Measurements from ENCODE around the gene ZNF837. TPM values are rescaled to one million over a fixed set of nuclear protein-coding genes. Genes with fewer than 3 reads are reported as not detected.

ZNF837 gene
- total and polyA plus RNA-seq, 2 of the 13 experiments (the other 11 are each of a cell fraction or from before 2014, with no cell fraction given), result 0.29 to 1.3 TPM

DNA sequence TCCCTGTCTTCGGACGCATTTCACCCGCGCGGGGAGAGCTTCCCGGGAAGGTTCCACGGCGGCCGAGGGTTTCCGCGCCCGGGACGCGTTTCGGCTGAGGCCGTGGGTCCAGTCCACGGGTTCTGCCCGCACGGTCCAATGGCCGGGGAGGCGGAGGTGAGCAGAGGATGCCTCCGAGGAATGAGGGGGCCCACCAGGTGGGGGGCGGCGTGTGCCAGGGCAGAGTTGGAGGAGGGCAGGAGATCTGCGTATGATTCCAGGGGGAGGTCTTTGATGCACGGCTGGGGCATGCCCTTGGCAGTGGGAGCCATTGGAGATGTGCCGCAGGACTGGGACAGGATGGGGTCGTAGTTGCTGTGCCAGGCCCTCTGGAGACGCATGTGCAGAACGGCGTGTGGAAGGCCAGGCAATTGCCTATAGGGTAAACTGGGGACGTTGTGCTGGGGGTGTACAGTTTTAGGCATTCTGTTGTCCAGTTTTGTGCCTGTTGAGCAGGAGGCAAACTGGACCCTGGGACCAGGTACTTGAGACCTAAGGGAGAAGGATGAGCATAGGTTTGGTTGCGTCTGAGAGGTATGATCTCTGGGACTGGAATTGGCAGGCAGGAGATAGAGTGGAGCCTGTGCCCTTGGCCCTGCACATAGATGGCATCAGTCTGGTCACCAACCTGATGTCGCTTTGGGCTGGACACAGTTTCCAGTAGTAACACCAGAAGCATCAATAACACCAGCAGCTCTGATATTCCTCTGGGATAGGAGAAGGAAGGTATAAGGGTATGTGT lies 28.4 kb upstream of the ZNF837 start:
- intact Hi-C loops (cut with micrococcal nuclease; ENCODE audit: unreplicated experiment), result loop anchor here (5.0 kb wide), 3 partner anchors 43 to 82 kb away; partner anchors contain the start of genes ZNF324, ZNF324B and ZSCAN22
- TF ChIP-seq, protein P1, sequence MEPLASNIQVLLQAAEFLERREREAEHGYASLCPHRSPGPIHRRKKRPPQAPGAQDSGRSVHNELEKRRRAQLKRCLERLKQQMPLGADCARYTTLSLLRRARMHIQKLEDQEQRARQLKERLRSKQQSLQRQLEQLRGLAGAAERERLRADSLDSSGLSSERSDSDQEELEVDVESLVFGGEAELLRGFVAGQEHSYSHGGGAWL (CRISPR knock-in tag; IDR thresholded peaks at IDR 0.05), result peak; percentile 16; the same call in 1 of the 2 replicates
- TF ChIP-seq SYNCRIP (IDR thresholded peaks at IDR 0.05; ENCODE audit: insufficient read depth, low read depth, low read length), result no peak
- peak; percentile 58; the same call in 1 of the 2 replicates for TF ChIP-seq HIVEP1 (CRISPR knock-in tag; IDR thresholded peaks at IDR 0.05)
- peak; percentile 55; the same call in 1 of the 2 replicates for TF ChIP-seq ZNF607 (CRISPR knock-in tag; IDR thresholded peaks at IDR 0.05; ENCODE audit: borderline replicate concordance)
- TF ChIP-seq TP53 (CRISPR knock-in tag; conservative IDR thresholded peaks at IDR 0.05), result no peak
- 0 out of 2 replicates have a peak, but pooled peaks have one; percentile 50 for TF ChIP-seq HNRNPL (IDR thresholded peaks at IDR 0.05; ENCODE audit: low read depth, low read length)
- TF ChIP-seq GLI4 (CRISPR knock-in tag; IDR thresholded peaks at IDR 0.05; ENCODE audit: borderline replicate concordance), result no peak
- TF ChIP-seq, protein P2, sequence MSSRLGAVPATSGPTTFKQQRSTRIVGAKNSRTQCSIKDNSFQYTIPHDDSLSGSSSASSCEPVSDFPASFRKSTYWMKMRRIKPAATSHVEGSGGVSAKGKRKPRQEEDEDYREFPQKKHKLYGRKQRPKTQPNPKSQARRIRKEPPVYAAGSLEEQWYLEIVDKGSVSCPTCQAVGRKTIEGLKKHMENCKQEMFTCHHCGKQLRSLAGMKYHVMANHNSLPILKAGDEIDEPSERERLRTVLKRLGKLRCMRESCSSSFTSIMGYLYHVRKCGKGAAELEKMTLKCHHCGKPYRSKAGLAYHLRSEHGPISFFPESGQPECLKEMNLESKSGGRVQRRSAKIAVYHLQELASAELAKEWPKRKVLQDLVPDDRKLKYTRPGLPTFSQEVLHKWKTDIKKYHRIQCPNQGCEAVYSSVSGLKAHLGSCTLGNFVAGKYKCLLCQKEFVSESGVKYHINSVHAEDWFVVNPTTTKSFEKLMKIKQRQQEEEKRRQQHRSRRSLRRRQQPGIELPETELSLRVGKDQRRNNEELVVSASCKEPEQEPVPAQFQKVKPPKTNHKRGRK (CRISPR knock-in tag; IDR thresholded peaks at IDR 0.05), result 0 out of 2 replicates have a peak, but pooled peaks have one; percentile 3
- TF ChIP-seq ZNF253 (CRISPR knock-in tag; IDR thresholded peaks at IDR 0.05; ENCODE audit: borderline replicate concordance), result 0 out of 2 replicates have a peak, but pooled peaks have one; percentile 4
- TF ChIP-seq, protein P3, sequence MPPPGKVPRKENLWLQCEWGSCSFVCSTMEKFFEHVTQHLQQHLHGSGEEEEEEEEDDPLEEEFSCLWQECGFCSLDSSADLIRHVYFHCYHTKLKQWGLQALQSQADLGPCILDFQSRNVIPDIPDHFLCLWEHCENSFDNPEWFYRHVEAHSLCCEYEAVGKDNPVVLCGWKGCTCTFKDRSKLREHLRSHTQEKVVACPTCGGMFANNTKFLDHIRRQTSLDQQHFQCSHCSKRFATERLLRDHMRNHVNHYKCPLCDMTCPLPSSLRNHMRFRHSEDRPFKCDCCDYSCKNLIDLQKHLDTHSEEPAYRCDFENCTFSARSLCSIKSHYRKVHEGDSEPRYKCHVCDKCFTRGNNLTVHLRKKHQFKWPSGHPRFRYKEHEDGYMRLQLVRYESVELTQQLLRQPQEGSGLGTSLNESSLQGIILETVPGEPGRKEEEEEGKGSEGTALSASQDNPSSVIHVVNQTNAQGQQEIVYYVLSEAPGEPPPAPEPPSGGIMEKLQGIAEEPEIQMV (CRISPR knock-in tag; IDR thresholded peaks at IDR 0.05; ENCODE audit: low read depth), result no peak
- peak; percentile 24; the same call in 1 of the 2 replicates for TF ChIP-seq CBX5 (CRISPR knock-in tag; IDR thresholded peaks at IDR 0.05; ENCODE audit: borderline replicate concordance)
- TF ChIP-seq, protein P4, sequence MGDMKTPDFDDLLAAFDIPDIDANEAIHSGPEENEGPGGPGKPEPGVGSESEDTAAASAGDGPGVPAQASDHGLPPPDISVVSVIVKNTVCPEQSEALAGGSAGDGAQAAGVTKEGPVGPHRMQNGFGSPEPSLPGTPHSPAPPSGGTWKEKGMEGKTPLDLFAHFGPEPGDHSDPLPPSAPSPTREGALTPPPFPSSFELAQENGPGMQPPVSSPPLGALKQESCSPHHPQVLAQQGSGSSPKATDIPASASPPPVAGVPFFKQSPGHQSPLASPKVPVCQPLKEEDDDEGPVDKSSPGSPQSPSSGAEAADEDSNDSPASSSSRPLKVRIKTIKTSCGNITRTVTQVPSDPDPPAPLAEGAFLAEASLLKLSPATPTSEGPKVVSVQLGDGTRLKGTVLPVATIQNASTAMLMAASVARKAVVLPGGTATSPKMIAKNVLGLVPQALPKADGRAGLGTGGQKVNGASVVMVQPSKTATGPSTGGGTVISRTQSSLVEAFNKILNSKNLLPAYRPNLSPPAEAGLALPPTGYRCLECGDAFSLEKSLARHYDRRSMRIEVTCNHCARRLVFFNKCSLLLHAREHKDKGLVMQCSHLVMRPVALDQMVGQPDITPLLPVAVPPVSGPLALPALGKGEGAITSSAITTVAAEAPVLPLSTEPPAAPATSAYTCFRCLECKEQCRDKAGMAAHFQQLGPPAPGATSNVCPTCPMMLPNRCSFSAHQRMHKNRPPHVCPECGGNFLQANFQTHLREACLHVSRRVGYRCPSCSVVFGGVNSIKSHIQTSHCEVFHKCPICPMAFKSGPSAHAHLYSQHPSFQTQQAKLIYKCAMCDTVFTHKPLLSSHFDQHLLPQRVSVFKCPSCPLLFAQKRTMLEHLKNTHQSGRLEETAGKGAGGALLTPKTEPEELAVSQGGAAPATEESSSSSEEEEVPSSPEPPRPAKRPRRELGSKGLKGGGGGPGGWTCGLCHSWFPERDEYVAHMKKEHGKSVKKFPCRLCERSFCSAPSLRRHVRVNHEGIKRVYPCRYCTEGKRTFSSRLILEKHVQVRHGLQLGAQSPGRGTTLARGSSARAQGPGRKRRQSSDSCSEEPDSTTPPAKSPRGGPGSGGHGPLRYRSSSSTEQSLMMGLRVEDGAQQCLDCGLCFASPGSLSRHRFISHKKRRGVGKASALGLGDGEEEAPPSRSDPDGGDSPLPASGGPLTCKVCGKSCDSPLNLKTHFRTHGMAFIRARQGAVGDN (CRISPR knock-in tag; IDR thresholded peaks at IDR 0.05), result peak; percentile 51
- no peak for TF ChIP-seq STAT5B (CRISPR knock-in tag; IDR thresholded peaks at IDR 0.05)
- TF ChIP-seq TAF1 (CRISPR knock-in tag; IDR thresholded peaks at IDR 0.05), result peak; percentile 6; the same call in 1 of the 2 replicates

More for the DNA sequence above, 28.4 kb upstream of the ZNF837 start:
- FAIRE-seq (peak; percentile 43), DNase-seq (ENCODE audit: low spot score) (no peak), ATAC-seq (peak; percentile 63)
- WGBS (ENCODE audit: low lambda C conversion rate), result 3% methylated on average over 17 of the region's 34 CpGs
- H3K4me3 ChIP-seq (replicated peaks in 1 of 3; ENCODE audit: insufficient read depth in 1 of 3, low read depth in 2 of 3, low read length in 3 of 3), result peak overlapping the region; percentile 89 to 98 (median 95)
- H3K9me3 ChIP-seq (ENCODE audit: low read length), result no peaks in the 10 kb centered on the region
- peaks cover 21% of the 10 kb centered on the region for H3K79me2 ChIP-seq (ENCODE audit: insufficient read depth, low read length)
- H3K27me3 ChIP-seq (ENCODE audit: control insufficient read depth in 1 of 2, insufficient read depth in 2 of 2, low read length in 2 of 2), result no peaks in the 10 kb centered on the region; a peak in 1 of 5 replicates
- no peaks in the 10 kb centered on the region for H3K36me3 ChIP-seq (replicated peaks in 1 of 2; ENCODE audit: control insufficient read depth in 1 of 2, insufficient read depth in 2 of 2, low read length in 2 of 2)
- peak overlapping the region; percentile 86 for H3K4me2 ChIP-seq (ENCODE audit: low read depth, low read length)
- no TSS peak for BruUV-seq (replicated peaks)
- H3K27ac ChIP-seq (ENCODE audit: extremely low read length, insufficient read depth, low read length), result peak overlapping the region; percentile 12
- peak overlapping the region; percentile 89 for H3K9ac ChIP-seq (ENCODE audit: insufficient read depth, low read depth, low read length)
- peaks cover 23% of the 10 kb centered on the region for H3K4me1 ChIP-seq (ENCODE audit: insufficient read depth, low read length)
- CTCF ChIA-PET (ENCODE audit: low intra/inter-chr PET ratio, low total read pairs), result no interaction called here
- POLR2A ChIA-PET, result interaction anchor here (0.5 to 1.6 kb wide), 23 partner anchors 10 to 226 kb away, joined by 3 to 16 read pairs (median 4); partner anchors contain the start of genes RPS5, ZNF274, ZNF324B and ZNF497
- no peaks in the 10 kb centered on the region for H4K20me1 ChIP-seq (ENCODE audit: insufficient read depth, low read length)
- H2AFZ ChIP-seq (ENCODE audit: low read length), result peak overlapping the region; percentile 46
- in situ Hi-C loops (cut with HindIII; ENCODE audit: extremely low pct_ligation_motif_present, low pct_unique_long_range_greater_than_20kb), result no loop called here
